ENCODE results near the gene CIBAR2.

DNA sequence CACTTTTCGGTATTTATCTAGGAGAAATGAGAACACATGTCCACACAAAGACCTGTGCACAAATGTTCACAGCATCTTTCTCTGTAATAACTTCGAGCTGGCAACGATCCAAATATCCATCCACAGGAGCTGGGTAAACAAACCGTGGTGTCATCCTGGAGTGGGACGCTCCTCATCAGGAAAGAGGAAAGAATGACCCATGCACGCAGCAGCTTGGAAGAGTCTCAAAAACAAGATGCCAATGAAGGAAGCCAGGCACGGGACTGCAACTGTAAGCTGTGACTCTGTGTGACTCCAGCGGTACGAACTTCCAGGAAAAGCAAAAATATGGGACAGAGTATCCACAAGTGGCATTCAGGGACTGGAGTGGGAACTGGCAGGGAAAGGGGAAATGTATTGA lies 36.7 kb upstream of the CIBAR2 start:
- TF ChIP-seq, protein P1, sequence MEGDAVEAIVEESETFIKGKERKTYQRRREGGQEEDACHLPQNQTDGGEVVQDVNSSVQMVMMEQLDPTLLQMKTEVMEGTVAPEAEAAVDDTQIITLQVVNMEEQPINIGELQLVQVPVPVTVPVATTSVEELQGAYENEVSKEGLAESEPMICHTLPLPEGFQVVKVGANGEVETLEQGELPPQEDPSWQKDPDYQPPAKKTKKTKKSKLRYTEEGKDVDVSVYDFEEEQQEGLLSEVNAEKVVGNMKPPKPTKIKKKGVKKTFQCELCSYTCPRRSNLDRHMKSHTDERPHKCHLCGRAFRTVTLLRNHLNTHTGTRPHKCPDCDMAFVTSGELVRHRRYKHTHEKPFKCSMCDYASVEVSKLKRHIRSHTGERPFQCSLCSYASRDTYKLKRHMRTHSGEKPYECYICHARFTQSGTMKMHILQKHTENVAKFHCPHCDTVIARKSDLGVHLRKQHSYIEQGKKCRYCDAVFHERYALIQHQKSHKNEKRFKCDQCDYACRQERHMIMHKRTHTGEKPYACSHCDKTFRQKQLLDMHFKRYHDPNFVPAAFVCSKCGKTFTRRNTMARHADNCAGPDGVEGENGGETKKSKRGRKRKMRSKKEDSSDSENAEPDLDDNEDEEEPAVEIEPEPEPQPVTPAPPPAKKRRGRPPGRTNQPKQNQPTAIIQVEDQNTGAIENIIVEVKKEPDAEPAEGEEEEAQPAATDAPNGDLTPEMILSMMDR (IDR thresholded peaks at IDR 0.05) = no peak
- no peak for TF ChIP-seq POLR2A (IDR thresholded peaks at IDR 0.05)
